ENCODE results near the gene HIVEP3.

DNA sequence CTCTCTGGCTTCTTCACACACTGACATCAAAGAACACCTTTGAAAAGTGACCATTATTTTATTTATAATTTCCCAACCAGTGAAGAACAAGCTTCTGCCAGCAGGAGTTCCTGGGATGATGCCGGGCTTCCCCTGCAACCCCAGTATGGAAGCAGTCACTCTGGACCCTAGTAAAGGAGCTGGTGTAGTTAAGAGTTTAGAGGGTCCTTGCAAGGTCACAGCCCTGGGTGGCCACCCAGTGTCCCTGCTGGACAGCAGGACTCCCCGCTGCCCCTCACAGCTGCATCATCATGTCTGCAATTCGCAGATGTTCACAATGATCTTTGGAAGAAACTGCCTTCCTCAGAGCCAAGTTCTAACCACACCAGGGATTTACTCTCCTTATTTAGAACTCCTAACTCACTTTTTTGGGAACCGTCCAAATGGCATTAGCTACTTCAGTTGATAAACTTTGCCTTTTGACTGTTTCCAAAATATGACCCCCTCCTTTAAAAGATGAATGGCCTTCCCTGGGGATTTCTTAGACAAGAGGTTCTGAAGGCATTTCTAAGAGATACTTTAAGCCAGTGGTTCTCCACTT is 90.6 kb downstream of the HIVEP3 start:
- TF ChIP-seq, protein P1, sequence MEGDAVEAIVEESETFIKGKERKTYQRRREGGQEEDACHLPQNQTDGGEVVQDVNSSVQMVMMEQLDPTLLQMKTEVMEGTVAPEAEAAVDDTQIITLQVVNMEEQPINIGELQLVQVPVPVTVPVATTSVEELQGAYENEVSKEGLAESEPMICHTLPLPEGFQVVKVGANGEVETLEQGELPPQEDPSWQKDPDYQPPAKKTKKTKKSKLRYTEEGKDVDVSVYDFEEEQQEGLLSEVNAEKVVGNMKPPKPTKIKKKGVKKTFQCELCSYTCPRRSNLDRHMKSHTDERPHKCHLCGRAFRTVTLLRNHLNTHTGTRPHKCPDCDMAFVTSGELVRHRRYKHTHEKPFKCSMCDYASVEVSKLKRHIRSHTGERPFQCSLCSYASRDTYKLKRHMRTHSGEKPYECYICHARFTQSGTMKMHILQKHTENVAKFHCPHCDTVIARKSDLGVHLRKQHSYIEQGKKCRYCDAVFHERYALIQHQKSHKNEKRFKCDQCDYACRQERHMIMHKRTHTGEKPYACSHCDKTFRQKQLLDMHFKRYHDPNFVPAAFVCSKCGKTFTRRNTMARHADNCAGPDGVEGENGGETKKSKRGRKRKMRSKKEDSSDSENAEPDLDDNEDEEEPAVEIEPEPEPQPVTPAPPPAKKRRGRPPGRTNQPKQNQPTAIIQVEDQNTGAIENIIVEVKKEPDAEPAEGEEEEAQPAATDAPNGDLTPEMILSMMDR (conservative IDR thresholded peaks at IDR 0.05) = no peak
- no peak for TF ChIP-seq EZH2 (IDR thresholded peaks at IDR 0.05; ENCODE audit: low read depth)
